ENCODE data around the gene SLC34A3. TPM values are rescaled to one million over a fixed set of nuclear protein-coding genes. Genes with fewer than 3 reads are reported as not detected.

The SLC34A3 gene
- total RNA-seq, 1 donor from 2014 or later, result not detected

GRCh38 chr9:137266585-137267453 lies 36.1 kb downstream of the SLC34A3 start:
- DNase-seq (ENCODE audit: low spot score) (no peak), ATAC-seq (no peak)
- intact Hi-C loops (cut with DNase I), result no loop called here

GRCh38 chr9:137267933-137268355 lies 37.2 kb downstream of the SLC34A3 start:
- ATAC-seq, result no peak
- DNase-seq (ENCODE audit: low spot score), result no peak
- intact Hi-C loops (cut with DNase I), result no loop called here

GRCh38 chr9:137268538-137269201 lies 38.0 kb downstream of the SLC34A3 start:
- intact Hi-C loops (cut with DNase I), result no loop called here
- ATAC-seq, result no peak
- DNase-seq (ENCODE audit: low spot score), result no peak

- no peak for DNase-seq (ENCODE audit: low spot score)
- ATAC-seq, result peak; percentile 45
- intact Hi-C loops (cut with DNase I), result no loop called here
Measured at GRCh38 chr9:137269231-137269772, 38.6 kb downstream of the SLC34A3 start.

- intact Hi-C loops (cut with DNase I), result no loop called here
- ATAC-seq (no peak), DNase-seq (ENCODE audit: low spot score) (no peak)
Measured at GRCh38 chr9:137270929-137271695, 40.4 kb downstream of the SLC34A3 start.

GRCh38 chr9:137271696-137272076 lies 41.0 kb downstream of the SLC34A3 start:
- no peak for DNase-seq (ENCODE audit: low spot score)
- intact Hi-C loops (cut with DNase I), result no loop called here
- ATAC-seq, result no peak

- no peak for ATAC-seq
- DNase-seq (ENCODE audit: low spot score), result no peak
- intact Hi-C loops (cut with DNase I), result no loop called here
Measured at GRCh38 chr9:137272241-137273094, 41.8 kb downstream of the SLC34A3 start.

- DNase-seq (ENCODE audit: low spot score) (no peak), ATAC-seq (no peak)
- intact Hi-C loops (cut with DNase I), result no loop called here
Measured at GRCh38 chr9:137273095-137273490, 42.4 kb downstream of the SLC34A3 start.

GRCh38 chr9:137273611-137274320 lies 43.1 kb downstream of the SLC34A3 start:
- intact Hi-C loops (cut with DNase I), result no loop called here
- ATAC-seq (no peak), DNase-seq (ENCODE audit: low spot score) (no peak)

GRCh38 chr9:137275203-137275587 lies 44.5 kb downstream of the SLC34A3 start:
- ATAC-seq (no peak), DNase-seq (ENCODE audit: low spot score) (no peak)
- intact Hi-C loops (cut with DNase I), result no loop called here

GRCh38 chr9:137275588-137276472 lies 45.1 kb downstream of the SLC34A3 start:
- intact Hi-C loops (cut with DNase I), result no loop called here
- DNase-seq (ENCODE audit: low spot score) (no peak), ATAC-seq (no peak)

- ATAC-seq (peak; percentile 81), DNase-seq (ENCODE audit: low spot score) (peak; percentile 81)
- intact Hi-C loops (cut with DNase I), result no loop called here
Measured at GRCh38 chr9:137276473-137277328, 46.0 kb downstream of the SLC34A3 start.

GRCh38 chr9:137277329-137278041 lies 46.8 kb downstream of the SLC34A3 start, which contains the start of gene TOR4A:
TSS of gene TOR4A (plus strand) at chr9:137277726. CDS start at chr9:137278690, 964 bp downstream.
- intact Hi-C loops (cut with DNase I), result no loop called here
- ATAC-seq (peak; percentile 73), DNase-seq (ENCODE audit: low spot score) (peak; percentile 82)

GRCh38 chr9:137278061-137278701 lies 47.5 kb downstream of the SLC34A3 start:
- no peak for DNase-seq (ENCODE audit: low spot score)
- intact Hi-C loops (cut with DNase I), result no loop called here
- ATAC-seq, result no peak

Data from sciatic nerve (tissue), 2 donors.